Trophoblast cell (in vitro differentiated cells and primary cell): Measurements from ENCODE around the gene TMEM245.

Source experiments
- DNase-seq, 2 donors: peaks; one replicate each; pipeline ENCODE4 v3.0.0-alpha.2; 2016
- H2AFZ ChIP-seq: 2 replicates; pipeline ENCODE4 v1.6.1; 2013; ENCODE audit warnings: low read length, moderate library complexity, mild to moderate bottlenecking; ENCODE audit not compliant: insufficient read depth, poor library complexity
- H2AK5ac ChIP-seq: 2 replicates; pipeline ENCODE4 v1.6.1; 2013; ENCODE audit warnings: mild to moderate bottlenecking, low read length
- H2BK120ac ChIP-seq: 2 replicates; pipeline ENCODE4 v1.6.1; 2013; ENCODE audit warnings: low read length, mild to moderate bottlenecking, moderate library complexity; ENCODE audit not compliant: insufficient read depth, poor library complexity
- H2BK12ac ChIP-seq: 2 replicates; pipeline ENCODE4 v1.6.1; 2013; ENCODE audit warnings: mild to moderate bottlenecking, low read length, moderate library complexity
- H2BK5ac ChIP-seq: 2 replicates; pipeline ENCODE4 v1.6.1; 2013; ENCODE audit warnings: low read length, low read depth, moderate library complexity, mild to moderate bottlenecking; ENCODE audit not compliant: poor library complexity
- H3K14ac ChIP-seq: 2 replicates; pipeline ENCODE4 v1.6.1; 2013; ENCODE audit warnings: mild to moderate bottlenecking, low read length
- H3K18ac ChIP-seq: 2 replicates; pipeline ENCODE4 v1.6.1; 2013; ENCODE audit warnings: mild to moderate bottlenecking, low read length
- H3K23ac ChIP-seq: 2 replicates; pipeline ENCODE4 v1.6.1; 2013; ENCODE audit warnings: low read length
- H3K27ac ChIP-seq: 2 replicates; pipeline ENCODE4 v1.5.1; 2013; ENCODE audit warnings: low read depth, mild to moderate bottlenecking, inconsistent platforms, low read length, moderate library complexity
- H3K27me3 ChIP-seq: 2 replicates; pipeline ENCODE4 v1.6.1; 2013; ENCODE audit warnings: inconsistent platforms, mild to moderate bottlenecking, low read length, moderate library complexity; ENCODE audit not compliant: insufficient read depth
- H3K36me3 ChIP-seq, 2 experiments: 1 replicate in 1 of 2; 2 replicates in 1 of 2; pipeline ENCODE4 v1.6.1; 2013; ENCODE audit warnings: low read length in 2 of 2, mild to moderate bottlenecking in 2 of 2, moderate library complexity in 1 of 2; ENCODE audit not compliant: insufficient read depth in 2 of 2, control insufficient read depth in 1 of 2
- H3K4ac ChIP-seq: 2 replicates; pipeline ENCODE4 v1.6.1; 2013; ENCODE audit warnings: low read depth, mild to moderate bottlenecking, low read length, moderate library complexity
- H3K4me1 ChIP-seq, 2 experiments: 1 replicate in 1 of 2; 2 replicates in 1 of 2; pipeline ENCODE4 v1.6.1; 2013; ENCODE audit warnings: low read length in 2 of 2, mild to moderate bottlenecking in 2 of 2, moderate library complexity in 1 of 2; ENCODE audit not compliant: insufficient read depth in 2 of 2, control insufficient read depth in 1 of 2
- H3K4me2 ChIP-seq: 2 replicates; pipeline ENCODE4 v1.6.1; 2013; ENCODE audit warnings: inconsistent platforms, mild to moderate bottlenecking, low read length, moderate library complexity
- H3K4me3 ChIP-seq: 2 replicates; pipeline ENCODE4 v1.5.1; 2013; ENCODE audit warnings: mild to moderate bottlenecking, low read depth, low read length, inconsistent platforms
- H3K79me1 ChIP-seq: one replicate; pipeline ENCODE4 v1.6.1; 2013; ENCODE audit warnings: low read length
- H3K79me2 ChIP-seq: 2 replicates; pipeline ENCODE4 v1.6.1; 2013; ENCODE audit warnings: low read length, mild to moderate bottlenecking; ENCODE audit not compliant: control insufficient read depth, insufficient read depth, poor library complexity
- H3K9ac ChIP-seq: 2 replicates; pipeline ENCODE4 v1.6.1; 2013; ENCODE audit warnings: mild to moderate bottlenecking, low read length
- H3K9me3 ChIP-seq: 2 replicates; pipeline ENCODE4 v1.6.1; 2013; ENCODE audit warnings: low read depth, mild to moderate bottlenecking, control low read depth, inconsistent platforms, low read length; ENCODE audit not compliant: insufficient read depth
- H4K12ac ChIP-seq: 2 replicates; pipeline ENCODE4 v1.6.1; 2013; ENCODE audit warnings: low read depth, mild to moderate bottlenecking, low read length, moderate library complexity
- H4K8ac ChIP-seq: 2 replicates; pipeline ENCODE4 v1.6.1; 2013; ENCODE audit warnings: low read depth, mild to moderate bottlenecking, low read length, moderate library complexity
- H4K91ac ChIP-seq: one replicate; pipeline ENCODE4 v1.6.1; 2013; ENCODE audit warnings: low read depth, mild to moderate bottlenecking, low read length, moderate library complexity
- whole genome bisulfite sequencing: extraction: QIAGEN DNeasy Blood & Tissue Kit; methylation state at CpG from one replicate; pipeline ENCODE4 v1.1.7; 2013; ENCODE audit warnings: missing lambda C conversion rate; ENCODE audit not compliant: insufficient read length, insufficient coverage; ENCODE audit errors: extremely low coverage; 5-methylcytosine and 5-hydroxymethylcytosine counted together

Gene TMEM245

GRCh38 chr9:109074236-109074889 is 45.4 kb downstream of the TMEM245 start:
- no peak overlapping the region for H3K4ac ChIP-seq
- no peaks in the 10 kb centered on the region for H3K9me3 ChIP-seq
- H3K9ac ChIP-seq: no peak overlapping the region
- no peaks in the 10 kb centered on the region for H3K79me1 ChIP-seq
- no peaks in the 10 kb centered on the region for H3K27me3 ChIP-seq
- no CpG with 5 or more reads among the region's 7 CpGs for WGBS
- no peak overlapping the region for H3K27ac ChIP-seq
- no peak overlapping the region for H2BK12ac ChIP-seq
- no peak for DNase-seq
- H2BK5ac ChIP-seq: no peak overlapping the region
- no peak overlapping the region for H4K91ac ChIP-seq
- no peak overlapping the region for H3K18ac ChIP-seq
- no peak overlapping the region for H2BK120ac ChIP-seq
- H3K14ac ChIP-seq: no peak overlapping the region
- H4K8ac ChIP-seq: no peak overlapping the region
- H4K12ac ChIP-seq: no peak overlapping the region
- H3K4me1 ChIP-seq: no peaks in the 10 kb centered on the region
- no peaks in the 10 kb centered on the region for H3K79me2 ChIP-seq
- H3K36me3 ChIP-seq: peaks cover 1 to 10% of the 10 kb centered on the region in 2 experiments
- no peak overlapping the region for H3K23ac ChIP-seq
- no peak overlapping the region for H2AFZ ChIP-seq
- no peak overlapping the region for H3K4me3 ChIP-seq
- H3K4me2 ChIP-seq: no peak overlapping the region
- no peak overlapping the region for H2AK5ac ChIP-seq

DNA sequence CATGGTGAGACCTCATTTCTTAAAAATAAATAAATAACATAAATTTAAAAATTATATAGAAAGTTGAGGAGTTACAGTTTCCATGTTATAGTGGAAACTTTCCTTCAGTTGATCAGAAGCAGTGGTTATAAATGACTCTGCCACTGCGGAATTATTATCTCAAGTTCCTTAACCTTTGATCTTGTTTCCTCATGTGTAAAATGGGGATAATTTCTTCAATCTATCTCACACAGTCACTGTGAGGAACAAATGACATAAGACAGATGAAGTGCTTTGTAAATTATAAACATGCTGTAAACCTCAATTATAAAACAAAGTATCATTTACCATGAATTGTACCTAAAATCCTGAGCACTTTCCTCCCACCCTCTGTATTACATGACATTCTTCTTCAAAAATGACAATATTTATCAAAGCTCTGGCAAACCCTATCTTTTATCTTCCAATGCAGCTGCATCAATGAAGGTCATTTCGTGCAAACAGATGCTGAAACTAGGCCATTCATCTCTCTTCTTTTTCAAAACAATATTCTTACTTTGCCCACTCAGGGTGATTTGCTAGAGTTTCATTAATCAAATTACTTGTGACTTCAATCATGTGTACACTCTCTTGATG is 46.8 kb downstream of the TMEM245 start:
- no peak overlapping the region for H2BK5ac ChIP-seq
- H3K23ac ChIP-seq: no peak overlapping the region
- H3K79me1 ChIP-seq: no peaks in the 10 kb centered on the region
- WGBS: no CpG with 5 or more reads among the region's 2 CpGs
- H2AK5ac ChIP-seq: no peak overlapping the region
- H2BK12ac ChIP-seq: no peak overlapping the region
- no peaks in the 10 kb centered on the region for H3K9me3 ChIP-seq
- peaks cover 6 to 13% of the 10 kb centered on the region in 2 experiments for H3K36me3 ChIP-seq
- H4K12ac ChIP-seq: no peak overlapping the region
- H4K91ac ChIP-seq: no peak overlapping the region
- no peak overlapping the region for H3K9ac ChIP-seq
- H3K18ac ChIP-seq: no peak overlapping the region
- H3K27ac ChIP-seq: no peak overlapping the region
- no peak overlapping the region for H3K14ac ChIP-seq
- H3K4ac ChIP-seq: no peak overlapping the region
- H3K27me3 ChIP-seq: no peaks in the 10 kb centered on the region
- no peaks in the 10 kb centered on the region for H3K4me1 ChIP-seq
- no peak overlapping the region for H2AFZ ChIP-seq
- H2BK120ac ChIP-seq: no peak overlapping the region
- no peak overlapping the region for H4K8ac ChIP-seq
- H3K4me3 ChIP-seq: no peak overlapping the region
- H3K79me2 ChIP-seq: no peaks in the 10 kb centered on the region
- no peak overlapping the region for H3K4me2 ChIP-seq
- no peak for DNase-seq

GRCh38 chr9:109072133-109072692 is 47.5 kb downstream of the TMEM245 start:
- H3K9ac ChIP-seq: no peak overlapping the region
- no peak overlapping the region for H4K91ac ChIP-seq
- no peak overlapping the region for H4K12ac ChIP-seq
- H2BK120ac ChIP-seq: no peak overlapping the region
- H3K79me1 ChIP-seq: no peaks in the 10 kb centered on the region
- no peak overlapping the region for H3K18ac ChIP-seq
- H3K79me2 ChIP-seq: no peaks in the 10 kb centered on the region
- H3K4me2 ChIP-seq: no peak overlapping the region
- H3K14ac ChIP-seq: no peak overlapping the region
- H3K9me3 ChIP-seq: no peaks in the 10 kb centered on the region
- no peak overlapping the region for H3K4ac ChIP-seq
- no peaks in the 10 kb centered on the region for H3K4me1 ChIP-seq
- no CpG with 5 or more reads among the region's 8 CpGs for WGBS
- H2AK5ac ChIP-seq: no peak overlapping the region
- H2AFZ ChIP-seq: no peak overlapping the region
- DNase-seq: peak; percentile 8 to 46
- H3K23ac ChIP-seq: no peak overlapping the region
- no peaks in the 10 kb centered on the region for H3K27me3 ChIP-seq
- no peak overlapping the region for H4K8ac ChIP-seq
- H2BK5ac ChIP-seq: no peak overlapping the region
- H3K4me3 ChIP-seq: no peak overlapping the region
- no peak overlapping the region for H3K27ac ChIP-seq
- no peak overlapping the region for H2BK12ac ChIP-seq
- H3K36me3 ChIP-seq: peaks cover 7 to 16% of the 10 kb centered on the region in 2 experiments

- H3K27ac ChIP-seq: no peak overlapping the region
- no peak overlapping the region for H2AFZ ChIP-seq
- H3K18ac ChIP-seq: no peak overlapping the region
- no peak overlapping the region for H2BK120ac ChIP-seq
- H3K23ac ChIP-seq: no peak overlapping the region
- H3K36me3 ChIP-seq: peaks cover 7 to 16% of the 10 kb centered on the region in 2 experiments
- no peak overlapping the region for H3K4me3 ChIP-seq
- no peak overlapping the region for H3K4me2 ChIP-seq
- H4K91ac ChIP-seq: no peak overlapping the region
- DNase-seq: no peak
- H3K79me1 ChIP-seq: no peaks in the 10 kb centered on the region
- no peak overlapping the region for H2BK12ac ChIP-seq
- no peak overlapping the region for H2AK5ac ChIP-seq
- no peaks in the 10 kb centered on the region for H3K9me3 ChIP-seq
- WGBS: no CpG with 5 or more reads among the region's 1 CpG
- no peak overlapping the region for H3K9ac ChIP-seq
- H4K12ac ChIP-seq: no peak overlapping the region
- no peaks in the 10 kb centered on the region for H3K27me3 ChIP-seq
- H2BK5ac ChIP-seq: no peak overlapping the region
- peaks cover 3 to 6% of the 10 kb centered on the region in 2 experiments for H3K4me1 ChIP-seq
- H3K14ac ChIP-seq: no peak overlapping the region
- H3K4ac ChIP-seq: no peak overlapping the region
- H3K79me2 ChIP-seq: no peaks in the 10 kb centered on the region
- no peak overlapping the region for H4K8ac ChIP-seq
Observed at GRCh38 chr9:109068764-109069163, 51.0 kb downstream of the TMEM245 start.
